IMR-90 (cell line): Measurements from ENCODE around the gene SIPA1L3. TPM values are rescaled to one million over a fixed set of nuclear protein-coding genes. Genes with fewer than 3 reads are reported as not detected.

ENCODE experiments used
- ATAC-seq: fragments of 200-7000 bp; cut with Tn5 transposase; 2 replicates; pipeline ENCODE4 v1.9.1; 2020; ENCODE audit warnings: low read depth, mild to moderate bottlenecking, moderate library complexity
- BruUV-seq: library from RNA; stranded (reverse); fragments of 400-500 nt; replicated peaks from 2 replicates; lab custom pipeline; 2021; lab: Mats Ljungman, UMichigan
- CTCF ChIA-PET: fragments of 300-600 bp; formaldehyde crosslinking; extraction: SDS; loops from one replicate; lab custom pipeline; 2021; ENCODE audit warnings: antibody characterized with exemption; lab: Yijun Ruan, JAX
- POLR2A ChIA-PET: fragments of 300-600 bp; sonication (Branson Sonifier 250); formaldehyde crosslinking; loops from one replicate; lab custom pipeline; 2022; ENCODE audit warnings: antibody characterized with exemption; ENCODE audit not compliant: unreplicated experiment; lab: Charles Lee
- DNase-seq: peaks from one replicate; pipeline ENCODE4 v3.0.0; 2013
- H2AFZ ChIP-seq: replicated peaks from 2 replicates; pipeline ENCODE3; 2013; ENCODE audit warnings: low read length, mild to moderate bottlenecking; ENCODE audit not compliant: poor library complexity
- H2AK5ac ChIP-seq: 2 replicates; pipeline ENCODE4 v1.6.1; 2013; ENCODE audit warnings: low read depth, low read length, inconsistent platforms
- H2AK9ac ChIP-seq: replicated peaks from 2 replicates; pipeline ENCODE3; 2013; ENCODE audit warnings: mild to moderate bottlenecking, low read depth, low read length, moderate library complexity; ENCODE audit not compliant: poor library complexity
- H2BK120ac ChIP-seq: 2 replicates; pipeline ENCODE4 v1.6.1; 2013; ENCODE audit warnings: low read depth, low read length, inconsistent platforms
- H2BK15ac ChIP-seq: 3 replicates; pipeline ENCODE4 v1.6.1; 2013; ENCODE audit warnings: low read depth, low read length, inconsistent platforms
- H2BK20ac ChIP-seq: 2 replicates; pipeline ENCODE4 v1.6.1; 2013; ENCODE audit warnings: low read depth, mild to moderate bottlenecking, inconsistent platforms, low read length, moderate library complexity
- H2BK5ac ChIP-seq: 2 replicates; pipeline ENCODE4 v1.6.1; 2013; ENCODE audit warnings: mild to moderate bottlenecking, low read depth, low read length, inconsistent platforms; ENCODE audit not compliant: poor library complexity, severe bottlenecking
- H3K14ac ChIP-seq: replicated peaks from 2 replicates; pipeline ENCODE4 v1.6.1; 2013; ENCODE audit warnings: low read depth, low read length, inconsistent platforms
- H3K18ac ChIP-seq: 2 replicates; pipeline ENCODE4 v1.6.1; 2013; ENCODE audit warnings: low read depth, low read length, control low read depth
- H3K23ac ChIP-seq: 2 replicates; pipeline ENCODE4 v1.6.1; 2013; ENCODE audit warnings: low read depth, low read length, inconsistent platforms
- H3K27ac ChIP-seq: 2 replicates; pipeline ENCODE4 v1.5.1; 2013; ENCODE audit warnings: mild to moderate bottlenecking, control low read depth, low read length; ENCODE audit not compliant: insufficient read depth
- H3K27me3 ChIP-seq: 2 replicates; pipeline ENCODE4 v1.6.1; 2013; ENCODE audit warnings: low read length; ENCODE audit not compliant: control insufficient read depth, insufficient read depth
- H3K36me3 ChIP-seq: 2 replicates; pipeline ENCODE4 v1.6.1; 2013; ENCODE audit warnings: low read length, mixed read lengths; ENCODE audit not compliant: control insufficient read depth, insufficient read depth
- H3K4ac ChIP-seq: 2 replicates; pipeline ENCODE4 v1.6.1; 2013; ENCODE audit warnings: low read depth, low read length, inconsistent platforms
- H3K4me1 ChIP-seq: 2 replicates; pipeline ENCODE4 v1.6.1; 2013; ENCODE audit warnings: low read length, mixed read lengths; ENCODE audit not compliant: control insufficient read depth, insufficient read depth
- H3K4me2 ChIP-seq: 2 replicates; pipeline ENCODE4 v1.6.1; 2013; ENCODE audit warnings: low read depth, mild to moderate bottlenecking, control low read depth, low read length, moderate library complexity
- H3K4me3 ChIP-seq: 2 replicates; pipeline ENCODE4 v1.5.1; 2013; ENCODE audit warnings: low read depth, mild to moderate bottlenecking, control low read depth, low read length, moderate library complexity; ENCODE audit not compliant: insufficient read depth
- H3K56ac ChIP-seq: 2 replicates; pipeline ENCODE4 v1.6.1; 2013; ENCODE audit warnings: low read length, inconsistent platforms; ENCODE audit not compliant: insufficient read depth; ENCODE audit errors: extremely low read depth
- H3K79me1 ChIP-seq, 2 experiments: 2 replicates each; pipeline ENCODE4 v1.6.1; 2013; ENCODE audit warnings: low read length in 2 of 2, inconsistent platforms in 1 of 2, low read depth in 1 of 2
- H3K9ac ChIP-seq: 2 replicates; pipeline ENCODE4 v1.6.1; 2013; ENCODE audit warnings: low read depth, low read length, control low read depth
- H3K9me1 ChIP-seq: 2 replicates; pipeline ENCODE4 v1.6.1; 2013; ENCODE audit warnings: low read length, inconsistent platforms; ENCODE audit not compliant: insufficient read depth
- H3K9me3 ChIP-seq: 2 replicates; pipeline ENCODE4 v1.6.1; 2013; ENCODE audit warnings: low read length; ENCODE audit not compliant: control insufficient read depth, insufficient read depth
- H4K20me1 ChIP-seq: 2 replicates; pipeline ENCODE4 v1.6.1; 2013; ENCODE audit warnings: low read length, inconsistent platforms; ENCODE audit not compliant: insufficient read depth
- H4K5ac ChIP-seq: 2 replicates; pipeline ENCODE4 v1.6.1; 2013; ENCODE audit warnings: mild to moderate bottlenecking, low read depth, low read length, control low read depth
- H4K8ac ChIP-seq, 2 experiments: 2 replicates each; pipeline ENCODE4 v1.6.1; 2013; ENCODE audit warnings: low read depth in 2 of 2, low read length in 2 of 2, control low read depth in 1 of 2, inconsistent platforms in 1 of 2
- H4K91ac ChIP-seq: 2 replicates; pipeline ENCODE4 v1.6.1; 2013; ENCODE audit warnings: low read depth, low read length, inconsistent platforms; ENCODE audit not compliant: insufficient read depth
- BHLHE40 ChIP-seq: fragments of 150-350 bp; IDR thresholded peaks from 2 replicates; pipeline ENCODE4 v1.6.1; 2016; ENCODE audit warnings: mild to moderate bottlenecking, low read depth, low read length
- CEBPB ChIP-seq: IDR thresholded peaks from 2 replicates; pipeline ENCODE4 v1.6.1; 2012; ENCODE audit warnings: low read depth, low read length, improper control_type of control experiment
- CHD1 ChIP-seq: IDR thresholded peaks from 2 replicates; pipeline ENCODE4 v1.6.1; 2012; ENCODE audit warnings: low read depth, low read length, improper control_type of control experiment
- FOS ChIP-seq: fragments of 150-350 bp; IDR thresholded peaks from 2 replicates; pipeline ENCODE4 v1.6.1; 2016; ENCODE audit warnings: low read depth, low read length
- MAFK ChIP-seq: IDR thresholded peaks from 2 replicates; pipeline ENCODE4 v1.6.1; 2012; ENCODE audit warnings: low read depth, low read length, improper control_type of control experiment
- MAZ ChIP-seq: IDR thresholded peaks from 2 replicates; pipeline ENCODE4 v1.6.1; 2012; ENCODE audit warnings: low read depth, mild to moderate bottlenecking, low read length, improper control_type of control experiment, moderate library complexity, borderline replicate concordance
- MXI1 ChIP-seq: IDR thresholded peaks from 2 replicates; pipeline ENCODE4 v1.6.1; 2012; ENCODE audit warnings: low read depth, mild to moderate bottlenecking, low read length, moderate library complexity, borderline replicate concordance
- NFE2L2 ChIP-seq: fragments of 150-350 bp; IDR thresholded peaks from 2 replicates; pipeline ENCODE4 v1.6.1; 2016; ENCODE audit warnings: low read depth, mild to moderate bottlenecking, low read length
- POLR2A ChIP-seq: IDR thresholded peaks from 2 replicates; pipeline ENCODE4 v1.6.1; 2012; ENCODE audit warnings: mild to moderate bottlenecking, low read depth, low read length
- RAD21 ChIP-seq: IDR thresholded peaks from 2 replicates; pipeline ENCODE4 v1.6.1; 2012; ENCODE audit warnings: low read length, improper control_type of control experiment
- RFX5 ChIP-seq: IDR thresholded peaks from 2 replicates; pipeline ENCODE4 v1.8.0; 2012; ENCODE audit warnings: low read depth, mild to moderate bottlenecking, low read length, moderate library complexity
- SMC3 ChIP-seq: fragments of 150-350 bp; IDR thresholded peaks from 2 replicates; pipeline ENCODE4 v1.6.1; 2016; ENCODE audit warnings: low read depth, mild to moderate bottlenecking, antibody characterized with exemption, low read length, moderate library complexity
- WGBS, 2 experiments: methylation state at CpG; one replicate each; pipeline versions ENCODE4 v1.1.5 to v1.1.7; 2013; ENCODE audit warnings: missing lambda C conversion rate in 2 of 2; ENCODE audit not compliant: insufficient read length in 1 of 2; ENCODE audit errors: extremely low coverage in 2 of 2; 5-methylcytosine and 5-hydroxymethylcytosine counted together
- dilution Hi-C: fragments of 300-500 bp; cut with HindIII; formaldehyde crosslinking; loops from one replicate; pipeline ENCODE4 v1.14.3; 2018; ENCODE audit warnings: low sequenced_read_pairs; ENCODE audit not compliant: unreplicated experiment
- in situ Hi-C: fragments of 300-500 bp; cut with MboI; formaldehyde crosslinking; loops from 3 replicates; pipeline ENCODE4 v1.14.3; 2019; ENCODE audit warnings: low sequenced_read_pairs, inconsistent platforms, mixed read lengths
- intact Hi-C: fragments of 100-400 bp; cut with micrococcal nuclease; formaldehyde crosslinking; loops from 2 replicates; pipeline ENCODE4 v1.10.0; 2022
- polyA plus RNA-seq, 3 experiments: library from polyadenylated mRNA; depleted of rRNA; stranded (reverse); fragments of >200 nt; gene quantifications; 2 replicates each; pipeline ENCODE4 v1.2.3, GENCODE V29; 2012; ENCODE audit warnings: low replicate concordance in 1 of 3
- total RNA-seq: library from RNA; depleted of rRNA; stranded (reverse); fragments of >200 nt; gene quantifications from 2 replicates; pipeline ENCODE4 v1.2.3, GENCODE V29; 2012
- TF ChIP-seq, protein P1 (sequence below): fragments of 150-350 bp; IDR thresholded peaks from 2 replicates; pipeline ENCODE4 v1.6.1; 2016; ENCODE audit warnings: low read depth, mild to moderate bottlenecking, low read length, moderate library complexity, borderline replicate concordance
- TF ChIP-seq, protein P2 (sequence below): conservative IDR thresholded peaks from 2 replicates; pipeline ENCODE4 v1.5.1; 2012; ENCODE audit warnings: mild to moderate bottlenecking, low read depth, low read length, improper control_type of control experiment

The SIPA1L3 gene
- total and polyA plus RNA-seq, 2 of the 4 experiments (the other 2 are of a cell fraction) = 4.1 to 9.4 TPM

DNA sequence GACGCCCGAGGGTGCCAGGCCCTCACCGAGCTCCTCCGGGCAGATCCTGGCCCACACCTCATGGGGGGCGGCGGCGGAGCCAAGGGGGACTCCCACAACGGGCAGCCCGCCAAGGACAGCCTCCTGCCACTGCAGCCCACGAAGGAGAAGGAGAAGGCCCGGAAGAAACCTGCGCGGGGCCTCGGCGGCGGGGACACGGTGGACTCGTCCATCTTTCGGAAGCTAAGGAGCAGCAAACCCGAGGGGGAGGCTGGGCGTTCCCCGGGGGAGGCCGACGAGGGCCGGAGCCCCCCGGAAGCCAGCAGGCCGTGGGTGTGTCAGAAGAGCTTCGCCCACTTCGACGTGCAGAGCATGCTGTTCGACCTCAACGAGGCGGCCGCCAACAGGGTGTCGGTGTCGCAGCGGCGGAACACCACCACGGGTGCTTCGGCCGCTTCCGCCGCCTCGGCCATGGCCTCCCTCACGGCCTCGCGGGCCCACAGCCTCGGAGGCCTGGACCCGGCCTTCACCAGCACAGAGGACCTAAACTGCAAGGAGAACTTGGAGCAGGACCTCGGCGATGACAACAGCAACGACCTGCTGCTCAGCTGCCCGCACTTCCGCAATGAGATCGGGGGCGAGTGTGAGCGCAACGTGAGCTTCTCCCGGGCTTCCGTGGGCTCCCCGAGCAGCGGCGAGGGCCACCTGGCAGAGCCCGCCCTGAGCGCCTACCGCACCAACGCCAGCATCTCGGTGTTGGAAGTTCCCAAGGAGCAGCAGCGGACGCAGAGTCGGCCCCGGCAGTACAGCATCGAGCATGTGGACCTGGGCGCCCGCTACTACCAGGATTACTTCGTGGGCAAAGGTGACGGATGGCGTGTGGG lies 175.5 kb downstream of the SIPA1L3 start (continued):
- no peak for TF ChIP-seq NFE2L2

DNA sequence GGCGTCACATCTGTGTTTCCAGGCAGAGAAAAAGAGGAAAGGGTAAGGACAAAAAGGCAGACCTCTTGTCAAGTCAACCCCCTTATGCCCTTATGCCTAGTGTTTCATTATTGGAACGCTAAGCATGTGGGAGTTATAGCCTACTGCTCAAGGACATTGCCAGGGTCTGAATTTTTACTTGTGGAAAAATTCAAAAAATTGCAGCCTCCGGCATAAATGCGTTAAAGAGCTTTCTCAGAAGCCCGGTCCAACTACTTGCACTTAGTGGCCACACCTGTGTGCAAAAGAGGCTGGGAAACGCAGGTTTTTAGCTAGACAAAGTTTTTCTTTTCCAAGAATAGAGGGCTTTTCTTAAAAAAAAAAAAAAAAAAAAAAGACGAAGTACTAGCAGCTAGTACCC lies 177.2 kb downstream of the SIPA1L3 start:
- Histone ChIP-seq H3K9ac (no peak overlapping the region), H3K9me1 (peaks cover 13% of the 10 kb centered on the region; the same call in 1 of the 2 replicates), H3K9me3 (no peaks in the 10 kb centered on the region), H3K14ac (no peak overlapping the region), H3K4me2 (no peak overlapping the region), H4K8ac (no peak overlapping the region), H4K5ac (no peak overlapping the region), H3K27me3 (no peaks in the 10 kb centered on the region), H4K20me1 (peaks cover 8% of the 10 kb centered on the region; the same call in 1 of the 2 replicates), H3K4me3 (no peak overlapping the region), H2AK5ac (no peak overlapping the region), H3K18ac (no peak overlapping the region), H3K56ac (no peak overlapping the region), H3K4me1 (peaks cover 6% of the 10 kb centered on the region), H2BK5ac (no peak overlapping the region), H3K36me3 (peaks cover 20% of the 10 kb centered on the region), H3K4ac (no peak overlapping the region), H2AK9ac (no peak overlapping the region), H3K79me1 (peaks cover 24 to 64% of the 10 kb centered on the region in 2 experiments), H2AFZ (no peak overlapping the region), H2BK120ac (no peak overlapping the region), H3K23ac (no peak overlapping the region), H4K91ac (no peak overlapping the region), H2BK15ac (no peak overlapping the region), H2BK20ac (no peak overlapping the region), H3K27ac (no peak overlapping the region)
- POLR2A ChIA-PET = no interaction called here
- intact Hi-C loops = no loop called here
- CTCF ChIA-PET = no interaction called here
- BruUV-seq = no TSS peak
- ATAC-seq = no peak
- in situ Hi-C loops = no loop called here
- dilution Hi-C loops = no loop called here
- no peak for DNase-seq
- WGBS, 2 experiments = no CpG with 5 or more reads among the region's 7 CpGs
- no peak for TF ChIP-seq SMC3
- no peak for TF ChIP-seq BHLHE40
- TF ChIP-seq CEBPB = no peak
- no peak for TF ChIP-seq RAD21
- TF ChIP-seq POLR2A = no peak
- no peak for TF ChIP-seq MAZ
- TF ChIP-seq, protein P1, sequence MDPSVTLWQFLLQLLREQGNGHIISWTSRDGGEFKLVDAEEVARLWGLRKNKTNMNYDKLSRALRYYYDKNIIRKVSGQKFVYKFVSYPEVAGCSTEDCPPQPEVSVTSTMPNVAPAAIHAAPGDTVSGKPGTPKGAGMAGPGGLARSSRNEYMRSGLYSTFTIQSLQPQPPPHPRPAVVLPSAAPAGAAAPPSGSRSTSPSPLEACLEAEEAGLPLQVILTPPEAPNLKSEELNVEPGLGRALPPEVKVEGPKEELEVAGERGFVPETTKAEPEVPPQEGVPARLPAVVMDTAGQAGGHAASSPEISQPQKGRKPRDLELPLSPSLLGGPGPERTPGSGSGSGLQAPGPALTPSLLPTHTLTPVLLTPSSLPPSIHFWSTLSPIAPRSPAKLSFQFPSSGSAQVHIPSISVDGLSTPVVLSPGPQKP = no peak
- TF ChIP-seq, protein P2, sequence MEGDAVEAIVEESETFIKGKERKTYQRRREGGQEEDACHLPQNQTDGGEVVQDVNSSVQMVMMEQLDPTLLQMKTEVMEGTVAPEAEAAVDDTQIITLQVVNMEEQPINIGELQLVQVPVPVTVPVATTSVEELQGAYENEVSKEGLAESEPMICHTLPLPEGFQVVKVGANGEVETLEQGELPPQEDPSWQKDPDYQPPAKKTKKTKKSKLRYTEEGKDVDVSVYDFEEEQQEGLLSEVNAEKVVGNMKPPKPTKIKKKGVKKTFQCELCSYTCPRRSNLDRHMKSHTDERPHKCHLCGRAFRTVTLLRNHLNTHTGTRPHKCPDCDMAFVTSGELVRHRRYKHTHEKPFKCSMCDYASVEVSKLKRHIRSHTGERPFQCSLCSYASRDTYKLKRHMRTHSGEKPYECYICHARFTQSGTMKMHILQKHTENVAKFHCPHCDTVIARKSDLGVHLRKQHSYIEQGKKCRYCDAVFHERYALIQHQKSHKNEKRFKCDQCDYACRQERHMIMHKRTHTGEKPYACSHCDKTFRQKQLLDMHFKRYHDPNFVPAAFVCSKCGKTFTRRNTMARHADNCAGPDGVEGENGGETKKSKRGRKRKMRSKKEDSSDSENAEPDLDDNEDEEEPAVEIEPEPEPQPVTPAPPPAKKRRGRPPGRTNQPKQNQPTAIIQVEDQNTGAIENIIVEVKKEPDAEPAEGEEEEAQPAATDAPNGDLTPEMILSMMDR = no peak
- TF ChIP-seq FOS = no peak
- no peak for TF ChIP-seq CHD1
- TF ChIP-seq MAFK = no peak
- no peak for TF ChIP-seq MXI1
- TF ChIP-seq RFX5 = no peak
